Measurements from ENCODE around the gene RNF11.

GRCh38 chr1:51193564-51193963, 42.5 kb upstream of the RNF11 start:
- TF ChIP-seq EZH2 (IDR thresholded peaks at IDR 0.05) (no peak), POLR2AphosphoS5 (IDR thresholded peaks at IDR 0.05; ENCODE audit: borderline replicate concordance, low read depth, low read length) (no peak), FOXP2 (optimal IDR thresholded peaks at IDR 0.05; ENCODE audit: control extremely low read depth, extremely low read length, insufficient read depth) (no peak)

All from SK-N-MC (cell line).